Transverse colon (tissue), 4 donors: ENCODE results near the gene NFAM1. TPM values are rescaled to one million over a fixed set of nuclear protein-coding genes. Genes with fewer than 3 reads are reported as not detected.

ENCODE experiments used
- DNase-seq: peaks from one replicate; pipeline ENCODE4 v3.0.0-alpha.2; 2019
- H3K27ac ChIP-seq, 4 donors: fragments of 200-600 bp; sonication (generic); 2 replicates each; pipeline ENCODE4 v1.5.1; 2016 to 2018; ENCODE audit warnings: inconsistent platforms in 4 of 4
- H3K27me3 ChIP-seq: fragments of 200-600 bp; sonication (generic); 2 replicates; pipeline ENCODE4 v1.5.1; 2017; ENCODE audit warnings: inconsistent platforms
- H3K36me3 ChIP-seq, 4 donors: fragments of 200-600 bp; sonication (generic); 2 replicates each; pipeline ENCODE4 v1.5.1; 2017 to 2019; ENCODE audit warnings: inconsistent platforms in 4 of 4
- H3K4me1 ChIP-seq, 4 donors: fragments of 200-600 bp; sonication (generic); 2 replicates each; pipeline ENCODE4 v1.5.1; 2017 to 2020; ENCODE audit warnings: inconsistent platforms in 4 of 4
- H3K4me3 ChIP-seq, 4 donors: fragments of 200-600 bp; sonication (generic); 1 replicate in 1 of 4; 2 replicates in 3 of 4; pipeline versions ENCODE4 v1.5.1 to v1.6.1; 2017 to 2019; ENCODE audit warnings: inconsistent platforms in 4 of 4
- H3K9me3 ChIP-seq, 2 donors: fragments of 200-600 bp; sonication (generic); 2 replicates each; pipeline ENCODE4 v1.5.1; 2017 to 2019; ENCODE audit warnings: inconsistent platforms in 2 of 2
- EP300 ChIP-seq: sonication (generic); formaldehyde crosslinking; IDR thresholded peaks from one replicate; pipeline ENCODE4 v1.6.1; 2017; ENCODE audit warnings: antibody characterized with exemption, low read depth
- POLR2A ChIP-seq: fragments of 450-650 bp; IDR thresholded peaks from one replicate; pipeline ENCODE4 v1.6.1; 2016; ENCODE audit warnings: antibody characterized with exemption, mild to moderate bottlenecking, moderate library complexity
- POLR2AphosphoS5 ChIP-seq, 3 donors: sonication (generic); formaldehyde crosslinking; IDR thresholded peaks; one replicate each; pipeline ENCODE4 v1.6.1; 2016; ENCODE audit warnings: antibody characterized with exemption in 3 of 3
- WGBS, 2 donors: methylation state at CpG; one replicate each; pipeline ENCODE4 v1.1.5; 2018; ENCODE audit warnings: low coverage in 1 of 2; 5-methylcytosine and 5-hydroxymethylcytosine counted together
- in situ Hi-C, 4 donors: fragments of 200-750 bp; cut with MboI; loops; one replicate each; pipeline versions ENCODE4 v1.15.0 to v1.15.1; 2017; ENCODE audit warnings: low sequenced_read_pairs in 3 of 4, low pct_ligation_motif_present in 1 of 4, low pct_unique_long_range_greater_than_20kb in 1 of 4
- intact Hi-C: fragments of 100-400 bp; cut with DNase I; formaldehyde crosslinking; loops from one replicate; pipeline ENCODE4 v1.15.1; 2023; ENCODE audit warnings: low total_unique reads
- total RNA-seq, 4 donors: library from RNA; depleted of rRNA; stranded (reverse); fragments of >200 nt; gene quantifications; one replicate each; pipeline ENCODE4 v1.1.0, GENCODE V29; 2016
- TF ChIP-seq, protein P1 (sequence below), 5 experiments: fragments of 200-600 bp in 3 of 5; fragments of 450-650 bp in 2 of 5; sonication (generic) in 3 of 5; IDR thresholded peaks; 1 replicate in 2 of 5; 2 replicates in 3 of 5; pipeline ENCODE4 v1.5.1; 2016 to 2017; ENCODE audit warnings: antibody characterized with exemption in 5 of 5, inconsistent platforms in 3 of 5, mild to moderate bottlenecking in 2 of 5, moderate library complexity in 1 of 5

The NFAM1 gene
- total RNA-seq, 4 donors from 2014 or later, result 1.1 to 1.4 TPM; not detected in 2

DNA sequence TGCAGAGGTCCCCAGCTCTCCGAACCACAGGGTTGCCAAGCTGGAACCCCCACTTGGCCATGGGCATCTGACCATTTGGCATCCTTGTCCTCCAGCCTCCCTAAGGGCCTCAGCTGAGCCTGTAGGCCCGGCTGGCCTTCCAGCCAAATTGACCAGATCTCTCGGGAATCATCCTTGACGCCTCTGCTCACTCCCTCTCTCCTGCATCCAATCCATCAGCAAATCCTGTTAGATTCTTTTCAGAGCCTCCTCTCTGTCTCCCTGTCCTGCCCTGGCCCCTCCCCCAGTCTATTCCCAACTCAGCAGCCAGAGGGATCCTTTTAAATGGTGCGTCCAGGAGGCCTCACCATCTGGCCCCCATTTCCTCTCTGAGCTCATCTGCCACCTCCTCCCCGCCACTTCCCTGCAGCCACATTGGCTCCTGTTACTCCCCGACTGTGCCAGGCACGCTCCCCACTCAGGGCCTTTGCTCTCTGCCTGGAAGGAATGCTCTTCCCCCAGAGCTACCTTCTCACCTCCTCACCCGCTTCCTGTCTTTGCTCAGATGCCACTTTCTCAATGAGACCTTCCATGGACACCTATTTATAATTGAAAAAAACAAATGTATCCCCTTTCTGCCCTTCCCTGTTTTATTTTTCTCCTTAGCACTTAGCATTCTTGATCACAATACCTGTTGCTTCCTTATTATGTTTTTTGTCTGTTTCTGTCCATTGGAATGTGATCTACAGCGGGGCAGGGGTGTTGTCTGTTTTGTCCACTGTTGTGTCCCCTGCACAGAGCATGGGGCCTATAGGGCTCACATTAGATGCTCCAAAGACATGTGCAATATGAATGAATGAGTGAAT lies 78.1 kb downstream of the NFAM1 start:
- Histone ChIP-seq H3K4me1 (no peaks in the 10 kb centered on the region), H3K36me3 (no peaks in the 10 kb centered on the region), H3K27ac (no peak overlapping the region), H3K4me3 (no peak overlapping the region), H3K9me3 (no peaks in the 10 kb centered on the region), H3K27me3 (no peaks in the 10 kb centered on the region)
- DNase-seq, result no peak
- 72 to 76% methylated on average over 6 to 10 of the region's 10 CpGs for WGBS, 2 donors
- TF ChIP-seq POLR2A, result no peak
- TF ChIP-seq, protein P1, sequence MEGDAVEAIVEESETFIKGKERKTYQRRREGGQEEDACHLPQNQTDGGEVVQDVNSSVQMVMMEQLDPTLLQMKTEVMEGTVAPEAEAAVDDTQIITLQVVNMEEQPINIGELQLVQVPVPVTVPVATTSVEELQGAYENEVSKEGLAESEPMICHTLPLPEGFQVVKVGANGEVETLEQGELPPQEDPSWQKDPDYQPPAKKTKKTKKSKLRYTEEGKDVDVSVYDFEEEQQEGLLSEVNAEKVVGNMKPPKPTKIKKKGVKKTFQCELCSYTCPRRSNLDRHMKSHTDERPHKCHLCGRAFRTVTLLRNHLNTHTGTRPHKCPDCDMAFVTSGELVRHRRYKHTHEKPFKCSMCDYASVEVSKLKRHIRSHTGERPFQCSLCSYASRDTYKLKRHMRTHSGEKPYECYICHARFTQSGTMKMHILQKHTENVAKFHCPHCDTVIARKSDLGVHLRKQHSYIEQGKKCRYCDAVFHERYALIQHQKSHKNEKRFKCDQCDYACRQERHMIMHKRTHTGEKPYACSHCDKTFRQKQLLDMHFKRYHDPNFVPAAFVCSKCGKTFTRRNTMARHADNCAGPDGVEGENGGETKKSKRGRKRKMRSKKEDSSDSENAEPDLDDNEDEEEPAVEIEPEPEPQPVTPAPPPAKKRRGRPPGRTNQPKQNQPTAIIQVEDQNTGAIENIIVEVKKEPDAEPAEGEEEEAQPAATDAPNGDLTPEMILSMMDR (IDR thresholded peaks at IDR 0.05), result no peak
- TF ChIP-seq EP300, result no peak
- TF ChIP-seq POLR2AphosphoS5 (IDR thresholded peaks at IDR 0.05), result no peak
- in situ Hi-C loops (no loop called here), intact Hi-C loops (no loop called here)

DNA sequence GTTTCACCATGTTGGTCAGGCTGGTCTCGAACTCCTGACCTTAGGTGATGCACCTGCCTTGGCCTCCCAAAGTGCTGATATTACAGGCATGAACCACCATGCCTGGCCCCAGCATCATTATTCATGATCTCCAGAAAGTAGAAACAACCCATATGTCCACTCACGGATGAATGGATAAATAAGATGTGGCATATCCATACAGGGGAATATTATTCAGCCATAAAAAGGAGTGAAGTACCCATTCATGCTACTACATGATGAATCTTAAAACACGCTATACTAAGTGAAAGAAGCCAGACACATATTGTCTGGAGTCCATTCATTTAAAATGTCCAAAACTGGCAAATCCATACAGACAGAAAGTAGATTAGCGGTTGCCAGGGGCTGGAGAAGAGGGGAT lies 81.8 kb downstream of the NFAM1 start:
- WGBS, 2 donors, result 95 to 100% methylated on average over 1 to 4 of the region's 4 CpGs
- no peak overlapping the region for H3K4me3 ChIP-seq
- H3K4me1 ChIP-seq, result no peaks in the 10 kb centered on the region
- no peak for DNase-seq
- intact Hi-C loops (no loop called here), in situ Hi-C loops (no loop called here)
- H3K27ac ChIP-seq, result no peak overlapping the region
- no peaks in the 10 kb centered on the region for H3K36me3 ChIP-seq
- H3K27me3 ChIP-seq, result no peaks in the 10 kb centered on the region
- TF ChIP-seq POLR2A (no peak), EP300 (no peak), POLR2AphosphoS5 (IDR thresholded peaks at IDR 0.05) (no peak)
- TF ChIP-seq, protein P1 (IDR thresholded peaks at IDR 0.05), result no peak
- H3K9me3 ChIP-seq, result no peaks in the 10 kb centered on the region

DNA sequence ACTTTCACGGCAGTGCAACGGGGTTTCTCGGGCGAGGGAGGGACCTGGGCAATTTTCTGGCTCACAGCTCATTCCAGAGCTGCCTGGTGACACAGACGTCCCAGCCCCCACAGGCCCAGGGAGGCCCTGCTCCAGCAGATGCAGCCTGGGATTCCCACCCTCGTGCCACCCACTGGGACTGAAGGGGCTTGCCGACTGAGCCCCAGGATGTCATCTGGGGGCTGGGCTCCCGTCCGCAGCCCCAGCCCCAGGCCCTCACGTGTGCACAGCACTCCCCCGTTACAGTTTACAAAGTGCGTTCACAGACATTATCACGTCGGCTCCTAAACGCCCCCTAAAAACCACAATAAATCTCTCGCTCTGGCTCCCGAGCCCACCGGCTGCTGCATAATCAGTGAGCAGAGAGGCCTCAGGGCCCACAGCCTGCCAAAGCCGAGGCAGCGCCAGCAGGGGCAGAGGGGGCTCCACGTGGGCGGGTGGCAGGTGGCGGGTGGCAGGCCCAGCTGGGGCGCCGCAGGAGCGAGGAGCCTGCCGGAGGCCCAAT lies 84.8 kb downstream of the NFAM1 start:
- intact Hi-C loops (no loop called here), in situ Hi-C loops (no loop called here)
- TF ChIP-seq, protein P1 (IDR thresholded peaks at IDR 0.05), result no peak
- TF ChIP-seq POLR2AphosphoS5 (IDR thresholded peaks at IDR 0.05) (no peak), POLR2A (no peak), EP300 (no peak)
- H3K4me3 ChIP-seq, result no peak overlapping the region
- H3K9me3 ChIP-seq, result no peaks in the 10 kb centered on the region
- H3K36me3 ChIP-seq, result no peaks in the 10 kb centered on the region
- H3K4me1 ChIP-seq, result peaks cover 0 to 12% (median 7%) of the 10 kb centered on the region in 4 donors
- no peak for DNase-seq
- no peak overlapping the region for H3K27ac ChIP-seq
- WGBS, 2 donors, result 72% methylated on average over 27 of the region's 27 CpGs; no CpG with 5 or more reads in 1 of the 2 donors
- peaks cover 3% of the 10 kb centered on the region for H3K27me3 ChIP-seq

DNA sequence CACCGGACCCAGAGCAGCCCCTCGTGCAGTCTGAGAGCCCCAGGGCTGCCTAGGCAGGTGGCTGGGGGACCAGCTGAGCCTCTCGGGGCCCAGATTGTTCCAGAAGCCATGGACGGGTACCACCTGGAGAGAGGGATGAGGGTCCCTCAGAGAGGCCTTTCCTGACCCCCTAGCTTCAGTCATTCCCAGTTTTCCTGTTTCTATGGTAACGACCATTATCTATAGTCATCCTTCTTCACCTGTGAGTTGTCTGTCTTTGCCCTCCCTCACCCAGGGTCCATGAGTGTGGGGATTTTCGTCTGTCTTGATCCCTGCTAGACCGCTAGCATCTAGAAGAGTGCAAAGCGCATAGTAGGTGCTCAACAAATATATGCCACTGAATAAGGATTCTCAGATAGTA lies 85.5 kb downstream of the NFAM1 start:
- in situ Hi-C loops, result no loop called here

More for the DNA sequence above, 85.5 kb downstream of the NFAM1 start:
- Histone ChIP-seq H3K36me3 (no peaks in the 10 kb centered on the region), H3K27me3 (peaks cover 3% of the 10 kb centered on the region), H3K9me3 (no peaks in the 10 kb centered on the region), H3K4me1 (peaks cover 0 to 12% (median 7%) of the 10 kb centered on the region in 4 donors), H3K4me3 (no peak overlapping the region), H3K27ac (no peak overlapping the region)
- intact Hi-C loops, result no loop called here
- 69% methylated on average over 8 of the region's 8 CpGs; no CpG with 5 or more reads in 1 of the 2 donors for WGBS, 2 donors
- TF ChIP-seq, protein P1 (IDR thresholded peaks at IDR 0.05), result no peak
- TF ChIP-seq POLR2AphosphoS5 (IDR thresholded peaks at IDR 0.05) (no peak), EP300 (no peak), POLR2A (no peak)
- DNase-seq, result no peak
